ENCODE measurements around the gene FBXO33.

FBXO33 gene

GRCh38 chr14:39432179-39432618 lies at the start of gene FBXO33:
Gene FBXO33 (minus strand): TSS chr14:39432433. CDS start chr14:39432162, 271 bp downstream.
- DNase-seq (ENCODE audit: low spot score): peak; percentile 97

GRCh38 chr14:39474416-39474911 lies 42.2 kb upstream of the FBXO33 start:
- no peak for DNase-seq (ENCODE audit: low spot score)

- DNase-seq (ENCODE audit: low spot score): no peak
These were observed 39.8 kb upstream of the FBXO33 start for GRCh38 chr14:39472078-39472477.

GRCh38 chr14:39469094-39469710 lies 37.0 kb upstream of the FBXO33 start:
- peak; percentile 20 for DNase-seq (ENCODE audit: low spot score)

GRCh38 chr14:39467889-39468524 lies 35.8 kb upstream of the FBXO33 start:
- DNase-seq (ENCODE audit: low spot score): no peak

- no peak for DNase-seq (ENCODE audit: low spot score)
These were observed 27.7 kb upstream of the FBXO33 start for GRCh38 chr14:39459795-39460478.

- DNase-seq (ENCODE audit: low spot score): no peak
These were observed 24.5 kb upstream of the FBXO33 start for GRCh38 chr14:39456702-39457250.

- no peak for DNase-seq (ENCODE audit: low spot score)
These were observed 22.8 kb upstream of the FBXO33 start for GRCh38 chr14:39454906-39455539.

- no peak for DNase-seq (ENCODE audit: low spot score)
These were observed 20.4 kb upstream of the FBXO33 start for GRCh38 chr14:39452680-39453079.

GRCh38 chr14:39451811-39452210 lies 19.6 kb upstream of the FBXO33 start:
- no peak for DNase-seq (ENCODE audit: low spot score)

GRCh38 chr14:39447175-39447661 lies 15.0 kb upstream of the FBXO33 start:
- DNase-seq (ENCODE audit: low spot score): no peak

GRCh38 chr14:39446131-39446744 lies 14.0 kb upstream of the FBXO33 start:
- no peak for DNase-seq (ENCODE audit: low spot score)

GRCh38 chr14:39442293-39442692 lies 10.1 kb upstream of the FBXO33 start:
- DNase-seq (ENCODE audit: low spot score): no peak

- no peak for DNase-seq (ENCODE audit: low spot score)
These were observed 9.6 kb upstream of the FBXO33 start for GRCh38 chr14:39441805-39442204.

GRCh38 chr14:39440975-39441374 lies 8.7 kb upstream of the FBXO33 start:
- no peak for DNase-seq (ENCODE audit: low spot score)

GRCh38 chr14:39435241-39435640 lies 3.0 kb upstream of the FBXO33 start:
- DNase-seq (ENCODE audit: low spot score): no peak

GRCh38 chr14:39434401-39434800 lies 2.2 kb upstream of the FBXO33 start:
- DNase-seq (ENCODE audit: low spot score): no peak

GRCh38 chr14:39433452-39433813 lies 1.2 kb upstream of the FBXO33 start:
- DNase-seq (ENCODE audit: low spot score): no peak

- peak; percentile 84 for DNase-seq (ENCODE audit: low spot score)
These were observed 602 bp upstream of the FBXO33 start for GRCh38 chr14:39432619-39433451.

- DNase-seq (ENCODE audit: low spot score): peak; percentile 30
These were observed 636 bp downstream of the FBXO33 start for GRCh38 chr14:39431416-39432178.
